Activated CD8-positive, alpha-beta memory T cell treated with anti-CD3 and anti-CD28 coated beads for 1 hour (primary cell): ENCODE measurements around the gene NDST3.

Source experiments
- DNase-seq, 2 donors: peaks; one replicate each; pipeline ENCODE4 v3.0.0-alpha.2; 2020; ENCODE audit warnings: low read depth in 1 of 2; ENCODE audit errors: extremely low read depth in 1 of 2

NDST3 gene

DNA sequence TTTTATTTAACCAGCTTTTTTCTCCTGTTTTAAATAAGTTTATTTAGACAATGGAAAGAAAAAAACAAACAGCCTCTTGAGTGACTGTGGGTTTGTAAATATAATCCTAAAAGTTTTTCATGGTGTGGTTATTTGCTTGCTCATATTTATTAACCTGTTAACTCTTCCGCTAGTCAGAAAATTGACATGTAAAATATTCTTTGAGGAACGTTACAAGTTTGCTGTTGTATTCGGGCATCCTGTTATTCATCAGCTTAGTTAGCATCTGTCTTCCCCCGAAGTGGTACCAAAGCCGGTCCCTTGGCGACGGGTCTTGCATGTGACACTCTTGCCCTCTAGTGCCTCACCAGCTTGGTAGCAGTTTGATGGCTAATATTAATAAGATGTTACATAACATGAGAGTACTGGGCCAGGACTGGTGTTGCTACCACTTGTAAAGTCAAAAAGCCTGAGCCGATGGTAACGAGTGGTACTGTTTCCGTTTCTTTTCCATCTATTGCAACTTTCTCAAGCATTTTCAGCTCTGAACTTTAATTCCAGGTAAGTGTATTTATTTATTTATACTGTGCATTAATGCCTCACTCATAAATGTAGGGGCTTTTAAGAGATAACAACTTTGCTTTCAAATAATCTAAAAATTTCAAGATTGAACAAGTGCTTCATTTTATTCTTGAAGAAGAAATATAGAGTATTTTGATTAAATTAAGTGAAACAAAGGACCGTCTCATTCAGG is at the start of gene NDST3:
Gene NDST3 (plus strand): TSS at position 434 of the 733 bp plus-strand sequence. CDS start 19,425 bp downstream, outside the sequence.
- DNase-seq = no peak

GRCh38 chr4:117986321-117986720 is 48.0 kb upstream of the NDST3 start:
- DNase-seq = no peak

GRCh38 chr4:117987464-117987863 is 46.8 kb upstream of the NDST3 start:
- DNase-seq = no peak

DNA sequence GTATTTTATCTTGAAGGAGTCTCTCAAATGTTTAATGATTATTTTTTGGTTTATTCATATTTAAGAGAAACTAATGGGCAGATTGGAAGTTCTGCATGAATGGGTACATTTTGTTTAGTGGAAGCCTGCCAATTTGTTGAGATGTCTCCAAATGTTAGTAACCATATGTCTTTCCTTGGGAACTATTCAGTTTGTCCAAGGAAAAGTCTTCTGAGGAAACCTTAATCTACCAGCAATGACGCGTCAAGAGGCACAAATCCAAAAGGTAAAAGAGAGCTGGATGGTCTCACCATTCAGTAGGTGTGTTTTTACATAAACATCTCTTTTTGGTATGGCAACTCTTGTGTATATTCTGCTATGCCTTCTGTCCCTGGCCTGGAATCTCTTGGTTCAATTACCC is 37.4 kb upstream of the NDST3 start:
- DNase-seq = no peak

- no peak for DNase-seq
Observed at GRCh38 chr4:118004088-118004487, 30.2 kb upstream of the NDST3 start.

GRCh38 chr4:118005883-118006282 is 28.4 kb upstream of the NDST3 start:
- no peak for DNase-seq

DNA sequence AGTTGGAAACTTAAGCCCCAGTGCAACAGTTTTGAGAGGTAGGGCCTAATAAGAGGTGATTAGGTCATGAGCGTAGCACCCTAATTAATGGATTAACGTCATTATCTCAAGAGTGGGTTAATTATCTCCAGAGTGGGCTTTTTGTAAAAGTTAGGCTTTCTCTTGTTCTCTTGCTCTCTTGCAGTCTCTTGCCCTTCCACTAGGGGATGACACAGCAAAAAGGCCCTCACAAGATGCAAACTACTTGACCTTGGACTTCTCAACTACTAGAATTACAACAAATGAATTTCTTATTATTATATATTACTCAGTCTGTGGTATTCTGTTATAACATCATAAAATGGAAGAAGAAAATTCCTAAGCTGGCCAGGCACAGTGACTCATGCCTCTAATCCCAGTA is 22.1 kb upstream of the NDST3 start:
- DNase-seq = no peak

DNA sequence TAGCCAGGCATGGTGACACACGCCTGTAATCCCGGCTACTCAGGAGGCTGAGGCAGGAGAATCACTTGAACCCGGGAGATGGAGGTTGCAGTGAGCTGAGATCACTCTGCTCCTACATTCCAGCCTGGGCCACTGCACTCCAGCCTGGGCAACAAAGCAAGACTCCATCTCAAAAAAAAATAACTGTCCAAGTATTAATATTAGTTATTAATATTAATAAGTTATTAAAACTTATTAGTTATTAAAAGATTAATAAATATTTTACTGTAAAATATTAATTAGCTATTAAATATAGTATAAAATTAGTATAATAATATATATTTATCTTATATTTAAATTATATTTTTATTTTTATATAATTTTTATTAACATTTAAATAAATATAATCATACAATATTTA is 19.5 kb upstream of the NDST3 start:
- no peak for DNase-seq

GRCh38 chr4:118018381-118019145 is 15.7 kb upstream of the NDST3 start:
- DNase-seq = no peak

GRCh38 chr4:118026806-118027205 is 7.5 kb upstream of the NDST3 start:
- no peak for DNase-seq

- no peak for DNase-seq
Observed at GRCh38 chr4:118029224-118029623, 5.1 kb upstream of the NDST3 start.

DNA sequence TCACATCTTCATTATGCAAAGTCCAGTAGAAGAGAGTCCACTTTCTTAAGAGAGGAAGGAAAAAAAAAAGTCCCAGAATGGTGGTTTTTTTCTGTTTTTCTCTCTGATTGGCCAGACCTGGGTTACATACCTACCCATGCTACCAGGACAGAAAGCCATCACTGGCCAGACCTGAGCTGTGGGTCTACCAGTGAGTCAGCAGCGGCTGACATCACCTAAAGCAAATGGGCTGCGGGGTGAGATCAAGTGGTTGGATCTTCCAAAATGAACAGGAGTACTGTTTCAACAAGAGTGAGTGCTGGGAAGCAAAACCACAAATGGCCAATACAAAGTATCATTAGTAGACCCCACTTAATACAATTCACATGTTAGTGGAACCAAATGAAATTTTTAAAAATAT is 1.6 kb upstream of the NDST3 start:
- no peak for DNase-seq

GRCh38 chr4:118033148-118034052 is 886 bp upstream of the NDST3 start:
- no peak for DNase-seq

DNA sequence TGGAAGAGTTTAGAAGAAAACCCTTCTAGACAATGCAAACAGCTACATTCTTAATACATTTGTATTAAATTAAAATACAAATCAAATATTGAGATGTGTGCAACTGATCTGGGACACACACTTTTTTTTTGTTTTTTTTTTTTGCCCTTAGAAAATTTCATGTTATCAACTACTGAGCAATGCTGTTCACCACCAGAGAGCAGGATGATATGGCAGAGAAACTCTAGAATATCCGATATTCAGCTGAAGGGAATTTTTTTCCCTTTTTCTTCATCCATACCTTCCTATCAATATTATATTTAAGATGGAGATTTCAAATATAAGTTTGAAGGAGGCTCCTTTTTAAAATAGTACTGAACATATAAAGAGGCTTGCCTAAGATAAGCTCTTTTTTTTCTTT is 1.0 kb downstream of the NDST3 start:
- no peak for DNase-seq

DNA sequence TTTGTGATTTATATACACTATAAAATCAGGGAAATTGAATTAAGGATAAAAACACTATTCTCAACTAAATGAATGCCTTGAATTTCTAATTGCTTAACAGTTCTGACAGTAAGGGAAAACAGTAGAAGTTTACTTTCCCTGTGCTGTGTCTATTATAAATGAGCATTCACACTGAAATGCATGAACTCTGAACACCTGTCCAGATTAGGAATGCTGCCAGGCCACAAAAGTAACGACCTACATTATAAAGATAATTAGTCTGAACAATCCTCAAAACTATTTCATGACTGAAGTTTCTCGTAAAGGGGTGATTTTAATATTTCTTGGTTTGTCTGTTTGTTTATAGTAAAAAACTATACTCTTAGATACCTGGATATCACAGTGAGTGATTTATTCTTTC is 2.0 kb downstream of the NDST3 start:
- no peak for DNase-seq

DNA sequence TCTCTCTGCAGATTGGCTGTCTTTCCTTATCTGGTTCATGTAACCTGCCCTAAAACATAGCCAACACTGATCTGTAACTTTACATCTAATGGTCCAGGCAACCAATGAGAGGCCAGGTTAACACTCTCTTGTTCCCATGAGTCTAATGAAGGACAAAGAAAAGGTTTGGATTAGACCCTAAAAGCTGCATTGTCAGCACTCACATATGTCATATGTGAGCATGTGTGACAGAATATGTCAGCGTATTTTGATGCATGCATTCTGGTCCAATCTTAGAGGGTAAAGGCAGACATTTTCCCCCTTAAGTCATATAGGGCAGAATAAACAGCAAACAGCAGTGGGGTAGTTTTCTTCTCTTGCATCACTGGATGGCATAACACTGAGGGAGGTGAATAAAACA is 3.7 kb downstream of the NDST3 start:
- no peak for DNase-seq

GRCh38 chr4:118046323-118046722 is 12.0 kb downstream of the NDST3 start:
- no peak for DNase-seq

- DNase-seq = no peak
Observed at GRCh38 chr4:118047043-118047442, 12.8 kb downstream of the NDST3 start.

- DNase-seq = no peak
Observed at GRCh38 chr4:118058955-118059354, 24.7 kb downstream of the NDST3 start.

DNA sequence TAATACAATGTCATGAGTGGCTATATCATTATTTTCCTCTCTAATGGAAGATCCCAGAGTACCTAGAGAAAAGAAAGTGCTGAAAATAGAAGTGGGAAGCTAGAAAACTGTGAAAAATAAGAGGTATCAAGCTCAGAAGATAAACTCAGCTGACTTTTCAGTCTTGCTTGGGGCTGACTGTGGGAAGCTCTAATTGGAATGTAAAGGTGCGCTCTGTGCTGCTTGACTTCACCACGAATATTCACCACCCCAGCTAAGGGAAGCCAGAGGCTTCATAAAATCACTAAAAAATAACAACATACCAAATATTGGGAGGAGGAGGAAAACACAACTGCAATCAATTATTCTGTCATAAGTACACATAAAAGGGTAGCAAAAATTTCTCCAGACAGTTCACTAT is 25.1 kb downstream of the NDST3 start:
- DNase-seq = no peak
